ENCODE data around the gene PHLDA2. TPM values are rescaled to one million over a fixed set of nuclear protein-coding genes. Genes with fewer than 3 reads are reported as not detected.

The PHLDA2 gene
- total and polyA plus RNA-seq, 9 of the 15 experiments (the other 6 are each of a cell fraction or from before 2014, with no cell fraction given) = 0.43 to 42.4 (median 4.7) TPM

GRCh38 chr11:2931771-2932738, 2.8 kb upstream of the PHLDA2 start:
- Histone ChIP-seq H4K20me1 (replicated peaks; ENCODE audit: control insufficient read depth, insufficient read depth, low read length) (peaks cover 13% of the 10 kb centered on the region), H3K27me3 (ENCODE audit: control insufficient read depth in 2 of 2, insufficient read depth in 2 of 2, low read length in 2 of 2) (no peaks in the 10 kb centered on the region), H3K9me3 (replicated peaks; ENCODE audit: control insufficient read depth, insufficient read depth, low read depth, low read length) (no peaks in the 10 kb centered on the region), H3K27ac (ENCODE audit: extremely low read depth, low read depth, low read length) (no peak overlapping the region), H2AFZ (ENCODE audit: low read depth, low read length) (no peak overlapping the region), H3K9me1 (ENCODE audit: control insufficient read depth, insufficient read depth, low read length) (no peaks in the 10 kb centered on the region), H3K36me3 (ENCODE audit: control insufficient read depth, insufficient read depth, low read length) (no peaks in the 10 kb centered on the region), H3K9ac (ENCODE audit: insufficient read depth in 1 of 2, low read depth in 2 of 2, low read length in 2 of 2) (peak overlapping the region in 1 of 2 experiments; percentile 20; a peak in 1 of 4 replicates), H3K4me1 (replicated peaks in 1 of 2; ENCODE audit: control insufficient read depth in 2 of 2, insufficient read depth in 2 of 2, low read length in 2 of 2) (peaks cover 10 to 62% of the 10 kb centered on the region in 2 experiments; a peak in 4 of 5 replicates), H3K4me2 (ENCODE audit: insufficient read depth, low read length) (no peak overlapping the region), H3K4me3 (no peak overlapping the region), H3K79me2 (ENCODE audit: control insufficient read depth, insufficient read depth, low read length) (peaks cover 15% of the 10 kb centered on the region; the same call in 2 of the 3 replicates)
- FAIRE-seq = no peak
- TF ChIP-seq STAT6 (CRISPR knock-in tag; IDR thresholded peaks at IDR 0.05) = no peak
- no peak for TF ChIP-seq PTTG1 (tag; IDR thresholded peaks at IDR 0.05; ENCODE audit: low read depth)
- no peak for TF ChIP-seq ZNF316 (IDR thresholded peaks at IDR 0.05)
- peak; percentile 39; the same call in 1 of the 2 replicates for TF ChIP-seq POLR2G (IDR thresholded peaks at IDR 0.05; ENCODE audit: low read depth, low read length)
- intact Hi-C loops (cut with micrococcal nuclease) (no loop called here), in situ Hi-C loops (cut with MboI) (no loop called here)
- BruUV-seq (replicated peaks) = no TSS peak
- ChIA-PET POLR2A (interaction anchor here (1.0 to 1.6 kb wide), 3 partner anchors 10 to 39 kb away, joined by 3 to 6 read pairs (median 3); no protein-coding TSS in a partner anchor), CTCF (ENCODE audit: low intra/inter-chr PET ratio) (interaction anchor here (5.2 kb wide), 1 partner anchor 399 kb away, joined by 59 read pairs; no protein-coding TSS in a partner anchor)
- DNase-seq (ENCODE audit: extremely low read depth in 1 of 4, low spot score in 3 of 4) = no peak
- 59% methylated on average over 12 of the region's 13 CpGs for WGBS (ENCODE audit: insufficient coverage, low coverage, missing lambda C conversion rate)
- ATAC-seq = no peak

Data from K562 (cell line).